Uterus (tissue), 2 donors: Measurements from ENCODE around the gene LRRC4C.

Experiments used
- CTCF ChIP-seq, 4 experiments: fragments of 200-600 bp in 2 of 4; fragments of 450-650 bp in 2 of 4; sonication (generic) in 2 of 4; IDR thresholded peaks; one replicate each; pipeline ENCODE4 v1.5.1; 2016 to 2019; ENCODE audit warnings: antibody characterized with exemption in 4 of 4, mild to moderate bottlenecking in 2 of 4, moderate library complexity in 1 of 4
- POLR2A ChIP-seq, 2 donors: fragments of 450-650 bp; IDR thresholded peaks; one replicate each; pipeline ENCODE4 v1.6.1; 2016; ENCODE audit warnings: antibody characterized with exemption in 2 of 2, mild to moderate bottlenecking in 1 of 2, moderate library complexity in 1 of 2

- TF ChIP-seq CTCF (IDR thresholded peaks at IDR 0.05) (no peak), POLR2A (IDR thresholded peaks at IDR 0.05) (no peak)
These were observed 1024.5 kb downstream of the LRRC4C start for GRCh38 chr11:40434926-40435325.
